GM12878 (cell line): ENCODE data around the gene PPP3CB. TPM values are rescaled to one million over a fixed set of nuclear protein-coding genes. Genes with fewer than 3 reads are reported as not detected.
A peak's percentile ranks its signal among the peaks of the same experiment; 100 is the strongest.

Experiments
- ATAC-seq: fragments of 200-7000 bp; cut with Tn5 transposase; 3 replicates; pipeline ENCODE4 v1.9.1; 2020; ENCODE audit warnings: mild to moderate bottlenecking, moderate library complexity
- BruUV-seq: library from RNA; stranded (reverse); fragments of 400-500 nt; replicated peaks from 2 replicates; lab custom pipeline; 2021; lab: Mats Ljungman, UMichigan
- CTCF ChIA-PET: fragments of 300-600 bp; sonication (Branson Sonifier 250); formaldehyde crosslinking; extraction: SDS; loops from one replicate; lab custom pipeline; 2021; ENCODE audit warnings: inconsistent platforms; lab: Yijun Ruan, JAX
- POLR2A ChIA-PET: fragments of 350-600 bp; formaldehyde crosslinking; extraction: SDS; loops from one replicate; lab custom pipeline; 2021; ENCODE audit warnings: inconsistent platforms; lab: Charles Lee
- RAD21 ChIA-PET: fragments of 300-600 bp; sonication (Branson Sonifier 250); formaldehyde crosslinking; loops from one replicate; lab custom pipeline; 2023; ENCODE audit warnings: antibody characterized with exemption; ENCODE audit not compliant: unreplicated experiment; lab: Charles Lee
- SMC1A ChIA-PET: fragments of 300-600 bp; sonication (Branson Sonifier 250); formaldehyde crosslinking; loops from one replicate; lab custom pipeline; 2023; ENCODE audit not compliant: unreplicated experiment, uncharacterized antibody; lab: Charles Lee
- DNase-seq: peaks from one replicate; pipeline ENCODE4 v3.0.0-alpha.2; 2011; ENCODE audit warnings: low read depth, low spot score
- FAIRE-seq: peaks from 3 replicates; lab custom pipeline; 2011; peaks lifted over from hg19 to GRCh38; lab: Jason Lieb, UNC
- H2AFZ ChIP-seq: 2 replicates; pipeline ENCODE4 v1.6.0; 2011; ENCODE audit warnings: low read depth, low read length, control low read depth; ENCODE audit not compliant: control insufficient read depth
- H3K27ac ChIP-seq: 2 replicates; pipeline ENCODE4 v1.5.1; 2011; ENCODE audit warnings: control low read depth; ENCODE audit not compliant: control insufficient read depth, insufficient read depth
- H3K27me3 ChIP-seq, 2 experiments: replicated peaks in 1 of 2; 2 replicates each; pipeline versions ENCODE4 v1.6.0 to v1.6.1; 2011; ENCODE audit warnings: low read length in 1 of 2; ENCODE audit not compliant: control insufficient read depth in 2 of 2, insufficient read depth in 2 of 2
- H3K36me3 ChIP-seq, 2 experiments: 2 replicates each; pipeline ENCODE4 v1.5.1; 2011; ENCODE audit warnings: low read length in 1 of 2; ENCODE audit not compliant: control insufficient read depth in 2 of 2, insufficient read depth in 2 of 2
- H3K4me1 ChIP-seq: 2 replicates; pipeline ENCODE4 v1.6.1; 2011; ENCODE audit warnings: mild to moderate bottlenecking, low read length, moderate library complexity, mixed read lengths; ENCODE audit not compliant: control insufficient read depth, insufficient read depth
- H3K4me2 ChIP-seq: 2 replicates; pipeline ENCODE4 v1.6.0; 2011; ENCODE audit warnings: control low read depth; ENCODE audit not compliant: control insufficient read depth, insufficient read depth
- H3K4me3 ChIP-seq: fragments of 200-600 bp; sonication (generic); 2 replicates; pipeline ENCODE4 v1.5.1; 2016
- H3K79me2 ChIP-seq: 2 replicates; pipeline ENCODE4 v1.6.0; 2011; ENCODE audit warnings: low read length; ENCODE audit not compliant: control insufficient read depth, insufficient read depth
- H3K9ac ChIP-seq: 2 replicates; pipeline ENCODE4 v1.8.0; 2011; ENCODE audit warnings: low read length, control low read depth, mixed read lengths; ENCODE audit not compliant: control insufficient read depth, insufficient read depth
- H3K9me3 ChIP-seq: replicated peaks from 3 replicates; pipeline ENCODE4 v1.5.1; 2011; ENCODE audit warnings: mild to moderate bottlenecking, low read length; ENCODE audit not compliant: control insufficient read depth, insufficient read depth
- H4K20me1 ChIP-seq: 2 replicates; pipeline ENCODE4 v1.6.0; 2011; ENCODE audit not compliant: control insufficient read depth, insufficient read depth
- ATF2 ChIP-seq: IDR thresholded peaks from 2 replicates; pipeline ENCODE4 v1.6.1; 2012; ENCODE audit warnings: low read length, inconsistent platforms
- ATF3 ChIP-seq: IDR thresholded peaks from 2 replicates; pipeline ENCODE4 v1.6.1; 2011; ENCODE audit warnings: low read depth, mild to moderate bottlenecking, low read length, moderate library complexity, borderline replicate concordance; ENCODE audit errors: extremely low read depth
- ATF7 ChIP-seq: fragments of 450-650 bp; IDR thresholded peaks from 2 replicates; pipeline ENCODE4 v1.6.1; 2016; ENCODE audit warnings: low read depth, mild to moderate bottlenecking
- BCL11A ChIP-seq: IDR thresholded peaks from 2 replicates; pipeline ENCODE4 v1.6.1; 2011; ENCODE audit warnings: low read depth, low read length
- BMI1 ChIP-seq: fragments of 450-650 bp; IDR thresholded peaks from 2 replicates; pipeline ENCODE4 v1.6.1; 2016; ENCODE audit warnings: mild to moderate bottlenecking, moderate library complexity, borderline replicate concordance
- HCFC1 ChIP-seq: fragments of 150-350 bp; IDR thresholded peaks from 2 replicates; pipeline ENCODE4 v1.6.1; 2014; ENCODE audit warnings: low read length
- IKZF1 ChIP-seq: fragments of 450-650 bp; conservative IDR thresholded peaks from 2 replicates; pipeline ENCODE4 v1.6.1; 2017; ENCODE audit warnings: antibody characterized with exemption, mild to moderate bottlenecking
- JUNB ChIP-seq: IDR thresholded peaks from 2 replicates; pipeline ENCODE4 v1.6.1; 2016; ENCODE audit warnings: antibody characterized with exemption, mild to moderate bottlenecking
- LARP7 ChIP-seq: fragments of 450-650 bp; IDR thresholded peaks from 2 replicates; pipeline ENCODE4 v1.6.1; 2017; ENCODE audit warnings: mild to moderate bottlenecking
- MEF2A ChIP-seq: IDR thresholded peaks from 2 replicates; pipeline ENCODE4 v1.6.1; 2011; ENCODE audit warnings: low read depth, mild to moderate bottlenecking, low read length, moderate library complexity; ENCODE audit not compliant: insufficient read depth
- NFIC ChIP-seq: IDR thresholded peaks from 2 replicates; pipeline ENCODE4 v1.6.1; 2012; ENCODE audit warnings: low read depth, mild to moderate bottlenecking, inconsistent platforms, low read length, moderate library complexity
- NR2F1 ChIP-seq: fragments of 450-650 bp; conservative IDR thresholded peaks from 2 replicates; pipeline ENCODE4 v1.6.1; 2017; ENCODE audit warnings: mild to moderate bottlenecking
- PAX8 ChIP-seq: fragments of 450-650 bp; IDR thresholded peaks from 2 replicates; pipeline ENCODE4 v1.6.1; 2017; ENCODE audit warnings: mild to moderate bottlenecking, moderate library complexity
- RBBP5 ChIP-seq: fragments of 200-600 bp; sonication (generic); conservative IDR thresholded peaks from 2 replicates; pipeline ENCODE4 v1.6.1; 2016
- RUNX3 ChIP-seq: IDR thresholded peaks from 2 replicates; pipeline ENCODE4 v1.6.1; 2012; ENCODE audit warnings: low read length, inconsistent platforms
- SIX5 ChIP-seq: IDR thresholded peaks from 2 replicates; pipeline ENCODE4 v1.6.1; 2011; ENCODE audit warnings: mild to moderate bottlenecking, low read depth, low read length, moderate library complexity; ENCODE audit not compliant: severe bottlenecking
- SKIL ChIP-seq: fragments of 450-650 bp; IDR thresholded peaks from 2 replicates; pipeline ENCODE4 v1.6.1; 2017; ENCODE audit warnings: mild to moderate bottlenecking, low read depth, inconsistent platforms; ENCODE audit not compliant: poor library complexity, severe bottlenecking
- SPI1 ChIP-seq: IDR thresholded peaks from 2 replicates; pipeline ENCODE4 v1.6.1; 2011; ENCODE audit warnings: low read depth, mild to moderate bottlenecking, low read length, moderate library complexity, borderline replicate concordance; ENCODE audit not compliant: insufficient read depth
- SRF ChIP-seq, 2 experiments: IDR thresholded peaks; 2 replicates each; pipeline ENCODE4 v1.6.1; 2011; ENCODE audit warnings: low read depth in 2 of 2, low read length in 2 of 2, mild to moderate bottlenecking in 1 of 2, moderate library complexity in 1 of 2
- USF2 ChIP-seq: IDR thresholded peaks from 2 replicates; pipeline ENCODE4 v1.6.1; 2011; ENCODE audit warnings: low read depth, low read length, improper control_type of control experiment, borderline replicate concordance
- WRNIP1 ChIP-seq: IDR thresholded peaks from 2 replicates; pipeline ENCODE4 v1.6.1; 2011; ENCODE audit warnings: low read depth, low read length, improper control_type of control experiment, borderline replicate concordance
- ZBED1 ChIP-seq: IDR thresholded peaks from 2 replicates; pipeline ENCODE4 v1.6.1; 2016; ENCODE audit warnings: borderline replicate concordance
- in situ Hi-C: fragments of 300-500 bp; cut with MboI; formaldehyde crosslinking; loops from 9 replicates; pipeline ENCODE4 v1.14.3; 2018; ENCODE audit warnings: mixed read lengths
- intact Hi-C: fragments of 100-400 bp; cut with micrococcal nuclease; formaldehyde crosslinking; loops from one replicate; pipeline ENCODE4 v1.14.2; 2022; ENCODE audit not compliant: unreplicated experiment
- polyA plus RNA-seq, 11 experiments: library from polyadenylated mRNA; depleted of rRNA in 4 of 11; unstranded in 6 of 11; stranded (reverse) in 5 of 11; fragments of >200 nt; fragmentation: Nextera tagmentation in 4 of 11; fragmentation: Illumina TruSeq in 1 of 11; extraction: Ambion mirVana in 4 of 11; extraction: Trizol in 1 of 11; gene quantifications; 1 replicate in 1 of 11; 2 replicates in 10 of 11; pipeline versions ENCODE4 v1.2.1 to v1.2.3, GENCODE V29; 2011 to 2016; ENCODE audit warnings: inconsistent platforms in 2 of 11, missing spikeins in 2 of 11, low read depth in 1 of 11
- total RNA-seq, 4 experiments: library from RNA; depleted of rRNA in 3 of 4; stranded (reverse); fragments of >200 nt in 3 of 4; fragmentation: Illumina TruSeq in 1 of 4; extraction: Trizol in 1 of 4; gene quantifications; 2 replicates each; pipeline versions ENCODE4 v1.2.1 to v1.2.3, GENCODE V29; 2013 to 2021

Gene PPP3CB
- total and polyA plus RNA-seq, 10 of the 15 experiments (the other 5 are each of a cell fraction or from before 2014, with no cell fraction given) = 11.4 to 46.4 (median 19.3) TPM

GRCh38 chr10:73469579-73469978 lies 26.2 kb downstream of the PPP3CB start:
- Histone ChIP-seq H3K27ac (no peak overlapping the region), H3K79me2 (no peaks in the 10 kb centered on the region), H3K27me3 (no peaks in the 10 kb centered on the region), H3K4me1 (no peaks in the 10 kb centered on the region), H3K9ac (no peak overlapping the region), H3K4me3 (no peak overlapping the region), H2AFZ (no peak overlapping the region), H3K4me2 (no peak overlapping the region), H3K9me3 (no peaks in the 10 kb centered on the region), H4K20me1 (no peaks in the 10 kb centered on the region), H3K36me3 (peaks cover 0 to 2% of the 10 kb centered on the region in 2 experiments; a peak in 3 of 4 replicates)
- RAD21 ChIA-PET = no interaction called here
- no peak for DNase-seq
- FAIRE-seq = peak; percentile 7
- CTCF ChIA-PET = interaction anchor here (1.7 kb wide), 1 partner anchor 60 kb away, joined by 4 read pairs; no protein-coding TSS in a partner anchor
- intact Hi-C loops = no loop called here
- SMC1A ChIA-PET = interaction anchor here (0.7 kb wide), 1 partner anchor 24 kb away, joined by 4 read pairs; no protein-coding TSS in a partner anchor
- in situ Hi-C loops = no loop called here
- POLR2A ChIA-PET = no interaction called here
- 0 out of 3 replicates have a peak, but pooled peaks have one; percentile 24 for ATAC-seq
- BruUV-seq = no TSS peak
- TF ChIP-seq JUNB (peak; percentile 67), ATF2 (peak; percentile 89), SRF (IDR thresholded peaks at IDR 0.05; ENCODE audit: low read depth in 2 of 2, low read length in 2 of 2) (no peak), NFIC (peak; percentile 36; the same call in 1 of the 2 replicates), RBBP5 (no peak), SIX5 (no peak), ATF3 (no peak), NR2F1 (no peak), SKIL (no peak), BMI1 (no peak), HCFC1 (no peak), ZBED1 (0 out of 2 replicates have a peak, but pooled peaks have one; percentile 45), MEF2A (peak; percentile 95), RUNX3 (peak; percentile 5; the same call in 1 of the 2 replicates), USF2 (no peak), IKZF1 (no peak), WRNIP1 (no peak), ATF7 (peak; percentile 75; the same call in 1 of the 2 replicates), PAX8 (no peak), BCL11A (0 out of 2 replicates have a peak, but pooled peaks have one; percentile 13), SPI1 (peak; percentile 63), LARP7 (no peak)
